Pancreas (tissue), 10 donors: ENCODE results near the gene ACTRT2. TPM values are rescaled to one million over a fixed set of nuclear protein-coding genes. Genes with fewer than 3 reads are reported as not detected.

Experiments used
- ATAC-seq, 4 donors: fragments of 200-7000 bp; cut with Tn5 transposase; one replicate each; pipeline versions ENCODE4 v1.8.0 to v1.9.1; 2020; ENCODE audit warnings: mild to moderate bottlenecking in 4 of 4, moderate library complexity in 4 of 4
- DNase-seq, 6 donors: peaks; one replicate each; pipeline ENCODE4 v3.0.0-alpha.2; 2020
- FAIRE-seq: peaks from 2 replicates; lab custom pipeline; 2012; peaks lifted over from hg19 to GRCh38; lab: Jason Lieb, UNC
- H3K27ac ChIP-seq, 4 donors: fragments of 200-600 bp; sonication (generic); 1 replicate in 3 of 4; 2 replicates in 1 of 4; pipeline versions ENCODE4 v1.5.0 to v1.8.0; 2020
- H3K27me3 ChIP-seq, 4 donors: fragments of 200-600 bp; one replicate each; pipeline ENCODE4 v1.8.0; 2021
- H3K36me3 ChIP-seq, 3 donors: fragments of 200-600 bp; sonication (generic) in 1 of 3; one replicate each; pipeline versions ENCODE4 v1.5.0 to v1.8.0; 2020 to 2021
- H3K4me1 ChIP-seq, 3 donors: fragments of 200-600 bp; one replicate each; pipeline ENCODE4 v1.8.0; 2021
- H3K4me3 ChIP-seq, 4 donors: fragments of 200-600 bp; sonication (generic) in 2 of 4; one replicate each; pipeline versions ENCODE4 v1.5.0 to v1.8.0; 2020 to 2021
- H3K9me3 ChIP-seq, 4 donors: fragments of 200-600 bp; one replicate each; pipeline ENCODE4 v1.8.0; 2021
- CTCF ChIP-seq, 4 donors: fragments of 200-600 bp; sonication (generic) in 3 of 4; IDR thresholded peaks; one replicate each; pipeline versions ENCODE4 v1.5.0 to v1.8.0; 2021; ENCODE audit warnings: antibody characterized with exemption in 4 of 4
- WGBS, 2 donors: extraction: QIAGEN DNeasy Blood & Tissue Kit; methylation state at CpG; one replicate each; pipeline ENCODE4 v1.1.7; 2013; 5-methylcytosine and 5-hydroxymethylcytosine counted together
- intact Hi-C, 3 donors: fragments of 100-400 bp; cut with DNase I; formaldehyde crosslinking; loops; one replicate each; pipeline versions ENCODE4 v1.11.1 to v1.14.2; 2022
- polyA plus RNA-seq, 2 donors: library from polyadenylated mRNA; stranded (reverse); fragments of 200-250 nt; gene quantifications; one replicate each; pipeline ENCODE4 v1.2.3, GENCODE V29; 2013
- total RNA-seq, 6 donors: library from RNA; stranded (reverse); fragmentation: NEBNext Ultra II Directional in 4 of 6; extraction: Animal tissue kit (Norgen Biotek cat#: 25700) in 4 of 6; gene quantifications; one replicate each; pipeline versions ENCODE4 v1.2.1 to v1.2.4, GENCODE V29; 2021 to 2023
- donor health status: healthy with polysubstance abuse.
- donor health status: DM: no; HTN: no; CAD: no; lungs with moderate emphysema.
- donor health status: DM: no; HTN: no; CAD: no.
- donor health status: control.
- donor health status: control.
- donor health status: Bipolar disorder and iron deficiency.
- donor health status: DM: yes; HTN: yes; CAD: no.
- donor health status: DM: no; HTN: no; CAD: no.
- donor health status: DM: no; HTN: no; CAD: no.
- donor health status: DM: yes; HTN: yes; CAD: no.

Gene ACTRT2
- total and polyA plus RNA-seq, 8 donors, result not detected

GRCh38 chr1:3014443-3015268 lies 6.6 kb upstream of the ACTRT2 start:
- peak in 1 of 6 donors; percentile 33 for DNase-seq

GRCh38 chr1:3015269-3015635 lies 6.0 kb upstream of the ACTRT2 start:
- intact Hi-C loops, result loop anchor here in 1 of 3 donors (10.0 kb wide), 1 partner anchor 400 kb away; no protein-coding TSS in a partner anchor

More at GRCh38 chr1:3014443-3015268, 6.6 kb upstream of the ACTRT2 start:
- ATAC-seq (no peak), FAIRE-seq (no peak)
- Histone ChIP-seq H3K27me3 (no peaks in the 10 kb centered on the region), H3K4me3 (no peak overlapping the region), H3K9me3 (no peaks in the 10 kb centered on the region), H3K4me1 (peaks cover 0 to 5% (median 0%) of the 10 kb centered on the region in 3 donors), H3K27ac (no peak overlapping the region), H3K36me3 (no peaks in the 10 kb centered on the region)
- WGBS, 2 donors, result 75 to 81% methylated on average over 26 of the region's 26 CpGs
- intact Hi-C loops, result loop anchor here (5.0 to 10.0 kb wide), 2 partner anchors 400 to 413 kb away; no protein-coding TSS in a partner anchor
- no peak for TF ChIP-seq CTCF (IDR thresholded peaks at IDR 0.05)

GRCh38 chr1:3015744-3016143 lies 5.5 kb upstream of the ACTRT2 start:
- Histone ChIP-seq H3K4me3 (no peak overlapping the region), H3K36me3 (no peaks in the 10 kb centered on the region), H3K27me3 (no peaks in the 10 kb centered on the region), H3K27ac (no peak overlapping the region), H3K9me3 (no peaks in the 10 kb centered on the region), H3K4me1 (peaks cover 0 to 5% (median 0%) of the 10 kb centered on the region in 3 donors)
- DNase-seq (no peak), ATAC-seq (no peak), FAIRE-seq (no peak)
- intact Hi-C loops, result loop anchor here in 1 of 3 donors (10.0 kb wide), 1 partner anchor 399 kb away; no protein-coding TSS in a partner anchor
- WGBS, 2 donors, result 61 to 83% methylated on average over 5 of the region's 5 CpGs
- TF ChIP-seq CTCF (IDR thresholded peaks at IDR 0.05), result no peak

More at GRCh38 chr1:3015269-3015635, 6.0 kb upstream of the ACTRT2 start:
- no peak for TF ChIP-seq CTCF (IDR thresholded peaks at IDR 0.05)
- no peak for FAIRE-seq
- WGBS, 2 donors, result 65 to 89% methylated on average over 10 of the region's 10 CpGs
- ATAC-seq, result no peak
- H3K27ac ChIP-seq, result no peak overlapping the region
- H3K9me3 ChIP-seq, result no peaks in the 10 kb centered on the region
- peaks cover 0 to 5% (median 0%) of the 10 kb centered on the region in 3 donors for H3K4me1 ChIP-seq
- H3K36me3 ChIP-seq, result no peaks in the 10 kb centered on the region
- peak in 1 of 6 donors; percentile 39 for DNase-seq
- H3K27me3 ChIP-seq, result no peaks in the 10 kb centered on the region
- no peak overlapping the region for H3K4me3 ChIP-seq

- Histone ChIP-seq H3K4me1 (peaks cover 0 to 5% (median 0%) of the 10 kb centered on the region in 3 donors), H3K27me3 (no peaks in the 10 kb centered on the region), H3K9me3 (no peaks in the 10 kb centered on the region), H3K4me3 (no peak overlapping the region), H3K27ac (no peak overlapping the region), H3K36me3 (no peaks in the 10 kb centered on the region)
- DNase-seq (peak in 1 of 6 donors; percentile 30), ATAC-seq (no peak), FAIRE-seq (no peak)
- TF ChIP-seq CTCF (IDR thresholded peaks at IDR 0.05), result no peak
- 60 to 69% methylated on average over 22 of the region's 22 CpGs for whole genome bisulfite sequencing, 2 donors
- intact Hi-C loops, result loop anchor here in 1 of 3 donors (10.0 kb wide), 1 partner anchor 398 kb away; no protein-coding TSS in a partner anchor
Observed at GRCh38 chr1:3016641-3017439, 4.4 kb upstream of the ACTRT2 start.
